HG03460 (cell line): ENCODE measurements around the gene FAM237A.

Experiments used
- ATAC-seq: cut with Tn5 transposase; IDR thresholded peaks from one replicate; pipeline ENCODE4 v1.9.1; 2021; ENCODE audit not compliant: unreplicated experiment

Gene FAM237A

GRCh38 chr2:206688453-206688852, 46.2 kb downstream of the FAM237A start:
- ATAC-seq: no peak

- ATAC-seq: no peak
Measured at GRCh38 chr2:206688990-206689389, 46.7 kb downstream of the FAM237A start.

GRCh38 chr2:206692971-206693370, 50.7 kb downstream of the FAM237A start:
- ATAC-seq: no peak

GRCh38 chr2:206693399-206694137, 51.3 kb downstream of the FAM237A start:
- ATAC-seq: no peak

GRCh38 chr2:206696910-206697309, 54.6 kb downstream of the FAM237A start:
- no peak for ATAC-seq

GRCh38 chr2:206698811-206699210, 56.5 kb downstream of the FAM237A start:
- no peak for ATAC-seq
